GM23338 (cell line): Measurements from ENCODE around the gene MPPED1. TPM values are rescaled to one million over a fixed set of nuclear protein-coding genes. Genes with fewer than 3 reads are reported as not detected.

Experiments
- ATAC-seq: fragments of 200-7000 bp; cut with Tn5 transposase; 3 replicates; pipeline ENCODE4 v1.9.1; 2020
- DNase-seq: peaks from one replicate; pipeline ENCODE4 v3.0.0-alpha.2; 2015; ENCODE audit warnings: low spot score
- H2AFZ ChIP-seq: fragments of 200-600 bp; sonication (generic); 2 replicates; pipeline ENCODE4 v1.8.0; 2016; ENCODE audit warnings: antibody characterized with exemption, mild to moderate bottlenecking, moderate library complexity
- H3F3A ChIP-seq: fragments of 200-600 bp; sonication (generic); replicated peaks from 2 replicates; pipeline ENCODE4 v1.8.0; 2017; ENCODE audit warnings: antibody characterized with exemption, mixed run types, low read depth
- H3K27ac ChIP-seq: fragments of 200-600 bp; sonication (generic); 2 replicates; pipeline ENCODE4 v1.6.1; 2016; ENCODE audit warnings: low read depth
- H3K27me3 ChIP-seq: fragments of 200-600 bp; sonication (generic); 2 replicates; pipeline ENCODE4 v1.8.0; 2016; ENCODE audit warnings: mild to moderate bottlenecking, mixed run types, moderate library complexity; ENCODE audit not compliant: insufficient read depth
- H3K36me3 ChIP-seq: fragments of 200-600 bp; sonication (generic); 2 replicates; pipeline ENCODE4 v1.8.0; 2016; ENCODE audit warnings: mild to moderate bottlenecking; ENCODE audit not compliant: insufficient read depth
- H3K4me1 ChIP-seq: fragments of 200-600 bp; sonication (generic); 2 replicates; pipeline ENCODE4 v1.8.0; 2016; ENCODE audit warnings: mild to moderate bottlenecking, moderate library complexity; ENCODE audit not compliant: insufficient read depth
- H3K4me2 ChIP-seq: fragments of 200-600 bp; sonication (generic); 2 replicates; pipeline ENCODE4 v1.7.1; 2017; ENCODE audit warnings: mixed run types
- H3K4me3 ChIP-seq: fragments of 200-600 bp; sonication (generic); 2 replicates; pipeline ENCODE4 v1.6.1; 2016; ENCODE audit warnings: mixed run types
- H3K79me2 ChIP-seq: fragments of 200-600 bp; sonication (generic); replicated peaks from 2 replicates; pipeline ENCODE4 v1.8.0; 2017; ENCODE audit warnings: mild to moderate bottlenecking; ENCODE audit not compliant: insufficient read depth
- H3K9me2 ChIP-seq: fragments of 200-600 bp; sonication (generic); 2 replicates; pipeline ENCODE4 v1.8.0; 2017; ENCODE audit not compliant: insufficient read depth
- H4K20me1 ChIP-seq: fragments of 200-600 bp; sonication (generic); replicated peaks from 2 replicates; pipeline ENCODE4 v1.8.0; 2017; ENCODE audit warnings: mild to moderate bottlenecking; ENCODE audit not compliant: insufficient read depth
- H3K27ac Mint-ChIP-seq: 2 replicates; pipeline ENCODE4 v1.8.0; 2020; ENCODE audit warnings: inconsistent platforms, mild to moderate bottlenecking, moderate library complexity, mixed read lengths
- H3K27me3 Mint-ChIP-seq: 3 replicates; pipeline ENCODE4 v1.8.0; 2022; ENCODE audit warnings: low read depth, mild to moderate bottlenecking, moderate library complexity, mixed read lengths, inconsistent platforms; ENCODE audit not compliant: insufficient read depth, poor library complexity
- H3K36me3 Mint-ChIP-seq: 3 replicates; pipeline ENCODE4 v1.8.0; 2021; ENCODE audit warnings: low read depth, mild to moderate bottlenecking, inconsistent platforms, moderate library complexity, mixed read lengths
- H3K4me1 Mint-ChIP-seq: 3 replicates; pipeline ENCODE4 v1.8.0; 2020; ENCODE audit warnings: mild to moderate bottlenecking, inconsistent platforms, mixed read lengths
- H3K4me3 Mint-ChIP-seq: 3 replicates; pipeline ENCODE4 v1.8.0; 2021; ENCODE audit warnings: moderate library complexity, mild to moderate bottlenecking, inconsistent platforms, mixed read lengths
- H3K9me3 Mint-ChIP-seq: 3 replicates; pipeline ENCODE4 v1.8.0; 2020; ENCODE audit warnings: moderate library complexity, mild to moderate bottlenecking, inconsistent platforms, mixed read lengths
- CREB1 ChIP-seq: fragments of 250-450 bp; sonication (Bioruptor Pico); IDR thresholded peaks from 2 replicates; pipeline ENCODE4 v1.5.0; 2020; ENCODE audit warnings: low read depth, mild to moderate bottlenecking, moderate library complexity
- CTCF ChIP-seq, 2 experiments: fragments of 200-600 bp in 1 of 2; sonication (generic) in 1 of 2; conservative IDR thresholded peaks; 2 replicates each; pipeline versions ENCODE4 v1.5.1 to v1.6.1; 2016 to 2017; ENCODE audit warnings: antibody characterized with exemption in 2 of 2, low read depth in 2 of 2, mild to moderate bottlenecking in 2 of 2, moderate library complexity in 1 of 2
- ETS1 ChIP-seq: IDR thresholded peaks from 2 replicates; pipeline ENCODE4 v1.6.1; 2016; ENCODE audit warnings: antibody characterized with exemption
- EZH2 ChIP-seq: fragments of 200-600 bp; sonication (generic); IDR thresholded peaks from one replicate; pipeline ENCODE4 v1.8.0; 2017; ENCODE audit warnings: antibody characterized with exemption, mild to moderate bottlenecking, low read depth; ENCODE audit not compliant: unreplicated experiment
- EZH2phosphoT487 ChIP-seq: fragments of 200-600 bp; sonication (generic); IDR thresholded peaks from one replicate; pipeline ENCODE4 v1.8.1; 2018; ENCODE audit warnings: antibody characterized with exemption; ENCODE audit not compliant: unreplicated experiment
- JUNB ChIP-seq: IDR thresholded peaks from one replicate; pipeline ENCODE4 v1.6.1; 2016; ENCODE audit warnings: antibody characterized with exemption; ENCODE audit not compliant: unreplicated experiment
- NANOG ChIP-seq: IDR thresholded peaks from 2 replicates; pipeline ENCODE4 v1.6.1; 2016; ENCODE audit warnings: antibody characterized with exemption, borderline replicate concordance
- POLR2AphosphoS5 ChIP-seq: IDR thresholded peaks from 2 replicates; pipeline ENCODE4 v1.6.1; 2016; ENCODE audit warnings: antibody characterized with exemption, low read depth
- REST ChIP-seq: IDR thresholded peaks from one replicate; pipeline ENCODE4 v1.6.1; 2018; ENCODE audit warnings: antibody characterized with exemption; ENCODE audit not compliant: unreplicated experiment
- STAT1 ChIP-seq: IDR thresholded peaks from one replicate; pipeline ENCODE4 v1.6.1; 2016; ENCODE audit warnings: antibody characterized with exemption; ENCODE audit not compliant: unreplicated experiment
- ZNF114 ChIP-seq: fragments of 250-450 bp; sonication (Bioruptor Pico); IDR thresholded peaks from 2 replicates; pipeline ENCODE4 v1.5.0; 2020; ENCODE audit warnings: mild to moderate bottlenecking, moderate library complexity
- ZNF331 ChIP-seq: fragments of 250-450 bp; sonication (Bioruptor Pico); IDR thresholded peaks from 2 replicates; pipeline ENCODE4 v1.5.0; 2020; ENCODE audit warnings: low read depth, mild to moderate bottlenecking, moderate library complexity
- ZNF462 ChIP-seq: fragments of 250-450 bp; sonication (Bioruptor Pico); IDR thresholded peaks from 2 replicates; pipeline ENCODE4 v1.5.0; 2020; ENCODE audit warnings: mild to moderate bottlenecking, moderate library complexity
- polyA plus RNA-seq: library from polyadenylated mRNA; unstranded; fragments of >200 nt; fragmentation: Nextera tagmentation; extraction: Ambion mirVana; gene quantifications from 2 replicates; pipeline ENCODE4 v1.2.1, GENCODE V29; 2016
- total RNA-seq: library from RNA; depleted of rRNA; stranded (reverse); fragments of >200 nt; shearing (Covaris generic); gene quantifications from 2 replicates; pipeline ENCODE4 v1.2.3, GENCODE V29; 2014

The MPPED1 gene
- total and polyA plus RNA-seq, 2 experiments from 2014 or later: 0.56 TPM; not detected in 1

GRCh38 chr22:43516386-43516785 is 104.6 kb downstream of the MPPED1 start:
- no peak for DNase-seq

More at GRCh38 chr22:43516386-43516785, 104.6 kb downstream of the MPPED1 start:
- Histone ChIP-seq H2AFZ (no peak overlapping the region), H3F3A (no peaks in the 10 kb centered on the region), H3K9me2 (no peaks in the 10 kb centered on the region), H3K79me2 (no peaks in the 10 kb centered on the region), H3K4me1 (no peaks in the 10 kb centered on the region), H3K4me2 (no peak overlapping the region), H3K36me3 (no peaks in the 10 kb centered on the region), H3K4me3 (no peak overlapping the region), H3K27ac (no peak overlapping the region), H3K27me3 (no peaks in the 10 kb centered on the region), H4K20me1 (no peaks in the 10 kb centered on the region)
- TF ChIP-seq ETS1 (no peak), ZNF462 (CRISPR knock-in tag) (no peak), EZH2 (no peak), NANOG (no peak), CREB1 (CRISPR knock-in tag) (no peak), ZNF114 (CRISPR knock-in tag) (no peak), EZH2phosphoT487 (no peak), CTCF (conservative IDR thresholded peaks at IDR 0.05; ENCODE audit: low read depth in 2 of 2) (no peak), REST (no peak), ZNF331 (CRISPR knock-in tag) (no peak), STAT1 (no peak), POLR2AphosphoS5 (no peak), JUNB (no peak)
- Mint-ChIP-seq H3K4me1 (no peaks in the 10 kb centered on the region), H3K9me3 (no peaks in the 10 kb centered on the region; the same call in 2 of the 3 replicates), H3K27ac (no peak overlapping the region), H3K36me3 (no peaks in the 10 kb centered on the region), H3K4me3 (no peak overlapping the region), H3K27me3 (peaks cover 2% of the 10 kb centered on the region)
- no peak for ATAC-seq
